Measurements from ENCODE around the gene DIDO1. TPM values are rescaled to one million over a fixed set of nuclear protein-coding genes. Genes with fewer than 3 reads are reported as not detected.
A peak's percentile ranks its signal among the peaks of the same experiment; 100 is the strongest.

DIDO1 gene
- total and polyA plus RNA-seq, 2 of the 13 experiments (the other 11 are each of a cell fraction or from before 2014, with no cell fraction given), result 75.0 to 75.1 TPM

DNA sequence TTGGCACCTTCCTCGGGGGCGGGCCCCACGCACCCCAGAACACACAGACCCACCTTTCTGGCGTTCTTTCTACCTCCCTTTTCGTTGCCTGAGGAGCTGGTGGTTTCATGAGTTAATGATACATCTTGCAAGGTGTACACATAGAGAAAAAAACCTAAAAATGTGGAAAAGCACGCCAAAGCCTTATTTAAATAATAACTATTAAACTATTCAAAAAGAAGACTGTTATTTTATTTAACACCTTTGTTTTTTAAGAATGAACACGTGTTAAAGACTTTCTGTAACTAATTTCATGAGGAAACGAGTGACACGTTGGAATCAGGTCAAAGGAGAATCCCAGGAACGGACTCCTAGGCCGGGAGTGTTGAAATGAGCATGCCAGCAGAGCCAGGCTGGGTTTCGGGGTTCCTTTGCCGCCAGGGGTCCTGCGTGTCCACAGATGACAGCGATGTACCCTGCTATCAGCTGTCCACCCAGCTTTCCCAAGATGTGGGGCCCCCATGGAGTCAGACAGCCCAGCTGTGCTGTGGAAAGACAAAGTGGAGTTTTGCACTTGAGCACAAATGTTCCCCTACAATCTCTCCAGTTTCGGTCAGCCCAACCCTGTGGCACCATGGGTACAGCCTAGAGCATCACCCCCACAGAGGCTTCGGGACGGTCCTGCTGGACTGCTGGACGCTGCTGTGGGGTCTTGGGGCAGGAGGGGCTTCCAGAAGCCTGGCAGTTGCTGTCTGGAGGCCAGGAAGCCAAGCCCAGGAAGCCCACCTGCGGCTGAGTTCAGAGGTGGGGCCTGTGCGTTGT, 42.3 kb upstream of the DIDO1 start (continued):
- TF ChIP-seq DPF2 (CRISPR knock-in tag; IDR thresholded peaks at IDR 0.05; ENCODE audit: borderline replicate concordance, low read depth) (no peak), DMAP1 (CRISPR knock-in tag; IDR thresholded peaks at IDR 0.05) (0 out of 2 replicates have a peak, but pooled peaks have one; percentile 3), ZNF484 (CRISPR knock-in tag; IDR thresholded peaks at IDR 0.05; ENCODE audit: borderline replicate concordance, low read depth) (no peak), JUNB (CRISPR knock-in tag; IDR thresholded peaks at IDR 0.05; ENCODE audit: borderline replicate concordance) (no peak), ZNF510 (CRISPR knock-in tag; IDR thresholded peaks at IDR 0.05; ENCODE audit: low read depth) (no peak), RFXAP (CRISPR knock-in tag; IDR thresholded peaks at IDR 0.05; ENCODE audit: borderline replicate concordance) (peak; percentile 71), ZNF326 (CRISPR knock-in tag; IDR thresholded peaks at IDR 0.05; ENCODE audit: borderline replicate concordance) (peak; percentile 89), ZNF672 (CRISPR knock-in tag; IDR thresholded peaks at IDR 0.05) (peak; percentile 43; the same call in 1 of the 2 replicates), SP1 (IDR thresholded peaks at IDR 0.05) (no peak), SP1 (CRISPR knock-in tag; IDR thresholded peaks at IDR 0.05) (no peak), ZNF546 (CRISPR knock-in tag; conservative IDR thresholded peaks at IDR 0.05) (peak; percentile 30; the same call in 1 of the 2 replicates), ZNF343 (CRISPR knock-in tag; IDR thresholded peaks at IDR 0.05) (no peak), SETDB1 (CRISPR knock-in tag; IDR thresholded peaks at IDR 0.05; ENCODE audit: borderline replicate concordance) (no peak), NRL (CRISPR knock-in tag; IDR thresholded peaks at IDR 0.05; ENCODE audit: borderline replicate concordance) (peak; percentile 76; the same call in 1 of the 2 replicates), TERF1 (CRISPR knock-in tag; IDR thresholded peaks at IDR 0.05) (no peak), ZFY (CRISPR knock-in tag; IDR thresholded peaks at IDR 0.05) (peak; percentile 35; the same call in 1 of the 2 replicates), REXO4 (CRISPR knock-in tag; IDR thresholded peaks at IDR 0.05; ENCODE audit: borderline replicate concordance) (no peak; the same call in 1 of the 2 replicates), LCORL (IDR thresholded peaks at IDR 0.05) (no peak), LCORL (CRISPR knock-in tag; IDR thresholded peaks at IDR 0.05) (no peak; the same call in 1 of the 2 replicates), JARID2 (CRISPR knock-in tag; IDR thresholded peaks at IDR 0.05; ENCODE audit: insufficient replicate concordance) (no peak)
- TF ChIP-seq, protein P1, sequence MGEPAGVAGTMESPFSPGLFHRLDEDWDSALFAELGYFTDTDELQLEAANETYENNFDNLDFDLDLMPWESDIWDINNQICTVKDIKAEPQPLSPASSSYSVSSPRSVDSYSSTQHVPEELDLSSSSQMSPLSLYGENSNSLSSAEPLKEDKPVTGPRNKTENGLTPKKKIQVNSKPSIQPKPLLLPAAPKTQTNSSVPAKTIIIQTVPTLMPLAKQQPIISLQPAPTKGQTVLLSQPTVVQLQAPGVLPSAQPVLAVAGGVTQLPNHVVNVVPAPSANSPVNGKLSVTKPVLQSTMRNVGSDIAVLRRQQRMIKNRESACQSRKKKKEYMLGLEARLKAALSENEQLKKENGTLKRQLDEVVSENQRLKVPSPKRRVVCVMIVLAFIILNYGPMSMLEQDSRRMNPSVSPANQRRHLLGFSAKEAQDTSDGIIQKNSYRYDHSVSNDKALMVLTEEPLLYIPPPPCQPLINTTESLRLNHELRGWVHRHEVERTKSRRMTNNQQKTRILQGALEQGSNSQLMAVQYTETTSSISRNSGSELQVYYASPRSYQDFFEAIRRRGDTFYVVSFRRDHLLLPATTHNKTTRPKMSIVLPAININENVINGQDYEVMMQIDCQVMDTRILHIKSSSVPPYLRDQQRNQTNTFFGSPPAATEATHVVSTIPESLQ (CRISPR knock-in tag; conservative IDR thresholded peaks at IDR 0.05), result no peak

Data from HepG2 (cell line).